ENCODE data around the gene RB1.
"Not testable (repeated sequence)": the region's sequence is repeated elsewhere in the genome, so short reads cannot be mapped to it uniquely, and the experiment has no call there.

Gene RB1

DNA sequence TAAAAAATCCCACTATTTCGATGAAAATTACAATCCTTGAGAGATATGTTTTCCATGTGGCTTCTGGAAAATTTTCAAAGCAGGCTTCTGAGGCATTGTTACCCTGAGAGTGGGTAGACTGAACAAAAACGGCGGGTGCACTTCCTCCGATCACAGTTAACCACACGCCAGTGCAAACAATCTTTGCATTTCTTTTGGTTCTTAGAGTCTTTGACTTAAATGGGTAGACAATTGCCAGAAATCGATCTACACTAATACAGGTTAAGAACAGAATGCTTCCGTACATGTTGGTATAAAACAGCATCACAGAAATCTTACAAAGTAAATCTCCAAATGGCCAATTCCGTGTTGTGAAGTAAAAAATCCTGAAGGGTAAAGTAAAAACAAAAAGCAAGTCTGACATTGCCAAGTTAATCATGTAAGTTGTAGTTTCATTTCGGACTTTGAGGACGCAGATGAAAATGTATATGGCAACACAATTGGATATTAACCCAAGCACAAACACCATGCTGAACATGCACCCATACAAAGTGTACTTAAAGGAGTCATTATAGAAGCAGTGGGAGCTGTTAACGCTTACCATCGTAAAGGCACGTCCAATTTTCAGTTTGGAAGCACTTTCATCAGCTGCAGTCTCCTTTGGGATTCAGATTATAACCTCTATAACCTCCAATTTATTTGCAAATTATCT is 108.4 kb downstream of the RB1 start:
- DNase-seq = no peak

- no peak for DNase-seq
Measured at GRCh38 chr13:48412881-48413351, 109.4 kb downstream of the RB1 start, which contains the start of gene LPAR6. Gene LPAR6, minus strand, starts transcription at chr13:48413113. Its CDS starts 690 bp downstream, at chr13:48412423.

- no peak for DNase-seq
Measured at GRCh38 chr13:48414501-48414900, 111.0 kb downstream of the RB1 start.

- DNase-seq = no peak
Measured at GRCh38 chr13:48415516-48415915, 112.0 kb downstream of the RB1 start.

DNA sequence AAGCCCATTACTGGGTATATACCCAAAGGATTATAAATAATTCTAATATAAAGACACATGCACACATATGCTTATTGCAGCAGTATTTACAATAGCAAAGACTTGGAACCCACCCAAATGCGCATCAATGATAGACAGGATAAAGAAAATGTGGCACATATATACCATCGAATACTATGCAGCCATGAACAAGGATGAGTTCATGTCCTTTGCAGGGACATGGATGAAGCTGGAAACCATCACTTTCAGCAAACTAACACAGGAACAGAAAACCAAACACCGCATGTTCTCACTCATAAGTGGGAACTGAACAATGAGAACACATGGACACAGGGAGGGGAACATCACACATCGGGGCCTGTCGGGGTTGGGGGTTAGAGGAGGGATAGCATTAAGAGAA is 118.5 kb downstream of the RB1 start:
- DNase-seq = not testable (repeated sequence)

GRCh38 chr13:48424212-48424611 is 120.7 kb downstream of the RB1 start:
- no peak for DNase-seq

GRCh38 chr13:48426052-48426451 is 122.5 kb downstream of the RB1 start:
- DNase-seq = no peak

DNA sequence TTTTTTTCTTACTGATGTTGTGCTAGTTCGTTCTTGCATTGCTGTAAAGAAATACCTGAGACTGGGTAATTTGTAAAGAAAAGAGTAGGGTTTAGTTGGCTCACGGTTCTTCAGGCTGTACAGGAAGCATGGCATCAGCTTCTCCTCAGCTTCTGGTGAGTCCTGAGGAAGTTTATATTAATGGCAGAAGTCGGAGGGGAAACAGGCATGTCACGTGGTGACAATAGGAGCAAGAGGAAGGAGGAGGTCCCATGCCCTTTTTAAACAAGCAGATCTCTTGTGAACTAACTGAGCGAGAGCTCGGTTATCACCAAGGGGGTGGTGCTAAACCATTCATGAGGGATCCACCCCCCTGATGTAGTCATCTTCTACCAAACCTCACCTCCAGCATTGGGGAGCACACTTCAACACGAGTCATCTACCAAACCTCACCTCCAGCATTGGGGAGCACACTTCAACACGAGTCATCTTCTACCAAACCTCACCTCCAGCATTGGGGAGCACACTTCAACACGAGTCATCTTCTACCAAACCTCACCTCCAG is 123.3 kb downstream of the RB1 start:
- not testable (repeated sequence) for DNase-seq

- no peak for DNase-seq
Measured at GRCh38 chr13:48429036-48429435, 125.5 kb downstream of the RB1 start.

- no peak for DNase-seq
Measured at GRCh38 chr13:48429886-48430285, 126.3 kb downstream of the RB1 start.

DNA sequence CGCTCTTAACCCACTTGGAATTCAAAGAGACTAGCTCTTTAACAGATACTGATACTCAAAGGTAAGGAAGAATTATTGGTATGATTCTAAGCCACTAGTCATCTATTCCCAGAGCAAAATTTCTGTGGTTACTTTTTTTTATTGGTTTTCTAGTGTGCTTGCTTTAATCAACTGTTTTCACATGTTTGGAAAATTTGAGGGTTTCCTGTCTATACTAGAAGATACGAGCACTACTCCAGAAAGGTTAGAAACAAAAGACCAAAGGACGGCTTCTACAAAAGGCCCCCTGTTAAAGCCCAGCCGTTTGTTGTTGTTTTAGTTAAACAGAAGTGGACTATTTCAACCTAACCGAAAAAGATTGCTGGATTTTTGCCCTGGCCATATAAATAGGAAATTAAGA is 127.9 kb downstream of the RB1 start:
- DNase-seq = no peak

- DNase-seq = no peak
Measured at GRCh38 chr13:48431987-48432615, 128.6 kb downstream of the RB1 start.

GRCh38 chr13:48434200-48434599 is 130.6 kb downstream of the RB1 start:
- no peak for DNase-seq

DNA sequence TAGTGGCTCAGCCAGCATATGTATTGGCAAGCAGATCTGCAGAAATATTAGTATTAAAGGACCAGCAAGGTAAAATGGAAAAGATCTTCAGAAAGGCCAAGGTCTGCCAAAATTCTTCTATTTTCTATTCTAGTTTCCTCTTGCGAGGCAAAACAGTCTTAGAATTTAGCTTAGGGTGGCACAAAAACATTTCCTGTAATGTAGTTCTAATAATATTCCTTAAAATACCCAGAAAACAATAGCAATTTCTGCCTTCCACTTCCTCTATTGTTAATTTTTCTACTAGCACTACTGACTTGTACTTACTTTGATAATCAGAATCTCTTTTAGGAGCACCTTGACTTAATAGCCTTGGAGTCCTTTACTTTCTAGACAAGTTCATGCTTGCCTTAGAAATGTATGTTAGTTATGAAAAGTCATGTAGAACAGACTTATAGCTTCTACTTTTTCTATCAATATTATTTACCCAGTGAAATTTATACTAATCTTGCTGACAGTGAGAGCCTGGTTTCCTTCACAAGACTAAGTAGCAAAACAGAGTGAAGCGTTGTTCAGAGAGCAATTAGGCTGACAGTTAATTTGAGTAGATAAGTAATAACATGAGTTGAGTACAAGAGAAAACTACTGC is 133.2 kb downstream of the RB1 start:
- DNase-seq = no peak

- no peak for DNase-seq
Measured at GRCh38 chr13:48437371-48437770, 133.8 kb downstream of the RB1 start.

DNA sequence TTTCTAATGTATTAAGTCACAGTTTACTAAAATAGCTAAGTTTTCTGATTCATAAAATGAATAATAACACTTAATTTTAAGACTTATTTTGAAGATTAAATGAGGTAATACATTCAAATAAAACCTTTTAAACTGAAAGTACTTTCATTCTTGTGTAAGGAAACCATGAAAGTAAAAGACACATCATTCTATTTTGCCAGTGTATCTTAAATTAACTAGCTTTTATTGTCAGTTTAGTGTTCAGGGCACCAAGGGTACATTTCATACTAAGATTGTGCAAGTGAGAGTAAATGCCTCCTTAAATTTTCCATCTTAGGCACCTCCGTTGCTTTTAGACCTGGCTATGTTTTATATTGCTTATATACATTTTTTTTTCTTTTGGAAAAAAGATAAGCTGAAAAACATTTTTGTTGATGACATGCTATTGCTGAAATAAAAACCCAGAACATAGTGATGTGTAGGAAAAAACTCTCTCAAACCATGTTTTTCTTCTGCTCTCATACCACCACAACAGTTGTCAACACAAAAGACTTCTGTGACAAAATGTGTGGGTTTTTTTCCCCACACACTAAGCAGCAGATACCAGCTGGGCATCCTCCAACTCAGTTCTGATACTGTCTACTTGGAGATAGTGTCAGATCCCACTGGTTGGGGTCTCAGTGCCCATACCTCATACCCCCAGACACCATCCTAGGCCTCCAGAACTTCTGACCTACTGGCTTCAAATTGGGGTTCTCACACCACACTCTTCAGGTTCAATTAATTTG is 140.1 kb downstream of the RB1 start:
- DNase-seq = no peak

- DNase-seq = no peak
Measured at GRCh38 chr13:48446464-48446863, 142.9 kb downstream of the RB1 start.

- DNase-seq = no peak
Measured at GRCh38 chr13:48448285-48448958, 144.9 kb downstream of the RB1 start.

DNA sequence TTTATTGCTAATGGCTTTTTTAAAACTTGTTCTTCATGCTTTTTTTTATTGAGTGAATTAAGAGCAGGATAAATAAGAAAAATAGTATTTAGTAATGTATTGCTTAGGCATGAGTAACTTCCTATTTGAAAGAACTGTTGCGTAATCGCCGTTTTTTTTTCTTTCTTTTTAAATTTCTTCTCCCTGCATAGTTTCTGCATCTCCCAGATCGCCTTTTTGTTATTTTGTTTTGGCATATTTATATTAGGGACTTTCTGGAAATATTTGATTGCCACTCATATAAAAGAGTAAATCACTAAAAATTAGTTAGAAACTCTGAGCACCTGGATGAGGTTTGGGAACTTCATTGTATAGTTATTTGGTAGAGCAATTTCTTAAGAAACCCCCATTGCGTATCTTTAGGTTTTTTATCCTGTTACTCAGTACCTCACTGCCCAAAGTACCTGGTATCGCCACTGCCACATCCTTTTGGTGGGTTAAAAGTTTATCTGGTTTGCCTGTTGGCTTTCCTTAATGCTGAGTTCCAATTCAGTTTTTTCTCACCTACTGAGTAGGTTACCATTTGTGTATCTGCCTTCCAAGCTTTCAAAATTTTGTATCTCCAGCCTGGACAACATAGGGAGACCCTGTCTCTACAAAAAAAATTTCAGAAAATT is 145.5 kb downstream of the RB1 start:
- DNase-seq = no peak

- DNase-seq = no peak
Measured at GRCh38 chr13:48449656-48450055, 146.1 kb downstream of the RB1 start.

DNA sequence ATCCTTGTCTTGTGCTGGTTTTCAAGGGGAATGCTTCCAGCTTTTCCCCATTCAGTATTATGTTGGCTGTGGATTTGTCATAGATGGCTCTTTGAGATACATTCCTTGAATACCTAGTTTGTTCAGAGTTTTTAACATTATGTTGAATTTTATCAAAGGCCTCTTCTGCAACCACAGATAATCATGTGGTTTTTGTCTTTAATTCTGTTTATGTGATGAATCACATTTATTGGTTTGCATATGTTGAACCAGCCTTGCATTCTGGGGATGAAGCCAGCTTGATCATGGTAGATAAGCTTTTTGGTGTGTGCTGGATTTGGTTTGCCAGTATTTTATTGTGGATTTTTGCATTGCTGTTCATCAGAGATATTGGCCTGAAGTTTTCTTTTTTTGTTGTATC is 147.6 kb downstream of the RB1 start:
- not testable (repeated sequence) for DNase-seq

GRCh38 chr13:48456546-48456945 is 153.0 kb downstream of the RB1 start:
- no peak for DNase-seq

Data from NCI-H524 treated with DMSO at 0.1 percent for 48 hours (cell line).